ENCODE data around the gene PLEKHA3.

GRCh38 chr2:178499640-178500039 lies 19.4 kb downstream of the PLEKHA3 start:
- TF ChIP-seq POLR2A (IDR thresholded peaks at IDR 0.05; ENCODE audit: low read length) (no peak), GATA1 (IDR thresholded peaks at IDR 0.05; ENCODE audit: low read depth, low read length) (no peak)

Measured in erythroblast (primary cell).